SK-N-MC (cell line): ENCODE data around the gene AOX1.

Experiments used
- EZH2 ChIP-seq: fragments of 200-600 bp; sonication (generic); IDR thresholded peaks from one replicate; pipeline ENCODE4 v1.6.1; 2017; ENCODE audit warnings: antibody characterized with exemption
- POLR2AphosphoS5 ChIP-seq: IDR thresholded peaks from 2 replicates; pipeline ENCODE4 v1.6.1; 2012; ENCODE audit warnings: mild to moderate bottlenecking, low read depth, low read length, borderline replicate concordance

- TF ChIP-seq EZH2 (no peak), POLR2AphosphoS5 (no peak)
Measured at GRCh38 chr2:200681697-200682096, 95.9 kb downstream of the AOX1 start.
